NAMALWA (cell line): ENCODE measurements around the gene RAI1.
"Not testable (repeated sequence)": the region's sequence is repeated elsewhere in the genome, so short reads cannot be mapped to it uniquely, and the experiment has no call there.

Experiments
- DNase-seq: peaks from one replicate; pipeline ENCODE4 v3.0.0-alpha.2; 2015; ENCODE audit warnings: low spot score

Gene RAI1

DNA sequence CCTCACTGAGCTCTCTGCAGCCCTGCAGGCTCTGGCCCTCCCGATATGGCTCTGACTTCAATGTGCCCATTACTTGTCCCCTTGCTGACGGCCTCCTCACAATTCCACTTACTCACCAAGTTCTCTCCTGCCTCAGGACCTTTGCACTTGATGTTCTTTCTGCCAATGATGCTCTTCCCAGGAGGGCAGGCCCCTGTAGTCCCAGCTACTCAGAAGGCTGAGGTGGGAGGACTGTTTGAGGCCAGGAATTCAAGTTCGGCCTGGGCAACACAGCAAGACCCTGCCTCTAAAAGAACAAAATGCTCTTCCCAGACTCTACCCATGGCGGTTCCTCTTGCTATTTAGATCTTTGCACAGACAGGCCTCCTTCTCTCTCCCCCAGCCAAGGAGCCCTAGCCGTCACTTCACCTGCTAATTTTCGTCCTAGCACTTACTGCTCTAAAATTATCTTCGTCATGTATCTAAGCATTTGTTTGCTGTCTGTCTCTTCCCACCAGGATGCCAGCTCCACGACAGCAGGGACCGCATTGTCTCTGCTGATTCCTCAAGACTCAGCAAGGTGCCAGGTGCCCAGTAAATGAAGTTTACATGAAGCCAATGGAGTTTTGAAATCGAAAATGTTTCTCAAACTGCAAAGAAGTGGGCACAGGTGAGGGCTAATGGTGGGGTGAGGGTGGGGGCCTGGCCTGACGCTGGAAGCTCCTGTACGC, 626 bp upstream of the RAI1 start:
- no peak for DNase-seq

DNA sequence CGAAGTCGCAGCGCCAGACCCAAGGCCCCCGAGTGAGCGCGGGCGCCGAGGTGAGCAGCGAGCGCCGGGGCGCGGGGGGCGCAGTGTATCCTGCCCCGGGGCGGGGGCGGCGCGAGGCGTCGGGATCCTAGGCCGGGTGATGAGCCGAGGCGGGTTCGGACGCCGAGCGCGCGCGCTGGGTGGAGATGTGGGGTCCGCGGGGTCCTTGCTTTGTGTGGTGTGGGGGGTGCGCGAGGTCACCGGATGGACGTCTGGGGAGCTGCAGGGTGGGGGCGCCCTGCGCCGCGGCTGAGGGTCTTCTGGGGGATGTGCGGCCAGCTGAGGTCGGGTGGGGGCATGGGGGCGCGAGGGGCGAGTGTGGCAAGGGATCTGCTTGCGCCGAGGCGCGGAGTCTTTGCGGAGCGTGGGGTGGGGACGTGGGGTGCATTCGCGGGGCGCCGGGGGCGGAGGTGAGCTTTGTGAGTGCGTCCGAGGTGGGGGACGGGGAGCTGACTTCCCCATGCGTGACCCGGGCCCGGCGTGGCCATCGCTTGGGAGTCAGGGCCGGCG, 560 bp downstream of the RAI1 start:
- DNase-seq = peak; percentile 44

DNA sequence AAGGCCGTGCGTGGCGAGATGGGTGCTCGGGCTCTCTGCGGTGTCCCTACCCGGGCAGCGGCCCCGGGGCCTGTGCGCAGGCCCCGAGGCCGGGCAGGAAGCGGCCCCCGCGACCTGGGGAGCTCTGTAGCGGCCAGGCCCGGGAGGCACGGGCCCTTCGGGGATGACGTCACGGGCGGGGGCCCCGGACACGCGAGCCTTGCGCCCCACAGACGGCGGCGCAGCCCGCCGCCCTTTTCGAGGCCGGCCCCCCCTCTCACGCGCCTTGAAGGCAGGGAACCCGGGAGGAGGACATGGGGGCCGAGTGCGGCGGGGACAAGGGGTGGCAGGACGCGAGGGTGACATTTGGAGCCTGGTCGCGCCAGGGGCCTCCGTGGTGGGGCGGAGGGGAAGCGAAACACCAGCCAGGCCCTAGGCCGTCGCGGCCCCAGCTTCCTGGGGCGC, 1.1 kb downstream of the RAI1 start:
- peak; percentile 52 for DNase-seq

DNA sequence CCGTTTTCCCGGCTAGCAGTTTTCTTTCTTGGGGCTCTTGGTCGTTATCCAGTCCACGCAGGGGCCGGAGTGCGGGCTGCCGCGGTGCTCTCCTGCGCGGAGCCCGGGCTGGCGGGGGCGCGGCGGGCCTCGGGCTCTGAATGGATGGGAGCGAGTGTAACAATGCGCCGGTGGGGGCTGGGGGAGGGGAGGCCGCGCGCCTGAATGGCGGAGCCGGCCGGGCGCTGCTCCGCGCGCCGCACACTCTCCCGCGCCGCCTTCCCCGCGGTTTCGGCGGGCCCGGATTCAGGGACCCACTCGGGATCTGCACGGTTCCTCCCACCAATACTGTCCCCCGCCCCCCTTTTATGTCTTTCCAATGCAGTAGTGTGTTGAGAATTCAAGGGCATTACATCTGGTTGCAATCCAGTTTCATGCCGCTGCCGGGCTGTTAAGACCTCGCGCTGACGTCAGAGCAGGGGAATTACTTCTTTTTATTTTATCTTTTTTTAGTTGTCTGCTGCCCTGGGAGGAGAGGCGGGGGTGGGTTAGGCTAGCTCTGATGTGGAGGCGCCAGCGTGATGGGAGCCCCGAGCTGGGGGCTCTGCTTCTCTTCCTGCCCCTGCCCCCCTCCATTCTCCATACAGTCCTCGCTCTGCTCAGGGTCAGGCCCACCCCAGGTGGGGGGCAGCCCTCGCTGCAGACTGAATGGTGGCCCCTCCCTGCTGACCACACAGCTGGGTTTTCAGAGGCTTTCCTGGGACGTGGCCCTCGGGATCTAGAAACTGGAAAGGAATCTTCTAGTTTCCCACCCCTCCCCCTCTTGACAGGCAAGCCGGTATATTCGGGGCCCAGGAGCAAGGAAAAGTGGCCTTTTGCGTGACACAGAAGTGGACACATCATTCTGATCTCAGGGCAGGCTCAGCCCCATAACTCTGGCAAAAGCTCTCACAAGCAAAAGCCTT, 1.8 kb downstream of the RAI1 start:
- peak; percentile 49 for DNase-seq

DNA sequence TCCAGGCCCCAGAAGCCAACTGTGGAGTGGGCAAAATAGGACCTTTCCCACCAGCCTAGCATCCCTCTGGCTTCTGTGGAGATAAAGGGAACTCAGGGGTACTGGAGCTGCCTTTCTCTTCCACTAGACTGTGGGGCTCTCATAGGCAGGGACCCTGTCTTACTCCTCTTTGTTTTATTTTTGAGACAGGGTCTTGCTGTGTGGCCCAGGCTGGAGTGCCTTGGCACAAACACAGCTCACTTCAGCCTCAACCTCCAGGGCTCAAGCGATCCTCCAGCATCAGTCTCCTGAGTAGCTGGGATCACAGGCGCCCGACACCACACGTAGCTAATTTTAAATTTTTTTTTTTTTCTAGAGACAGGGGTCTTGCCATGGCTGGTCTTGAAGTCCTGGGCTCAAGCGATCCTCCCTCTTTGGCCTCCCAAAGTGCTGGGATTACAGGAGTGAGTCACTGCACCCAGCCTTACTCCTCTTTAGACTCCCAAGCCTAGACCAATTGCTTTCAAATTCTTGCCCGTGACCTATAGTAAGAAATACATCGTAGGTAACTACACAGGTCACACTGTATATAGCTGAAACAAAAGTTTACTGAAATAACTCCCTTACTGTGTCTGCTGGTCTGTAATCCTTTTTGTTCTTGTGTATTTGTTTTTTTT, 2.6 kb downstream of the RAI1 start:
- no peak for DNase-seq

DNA sequence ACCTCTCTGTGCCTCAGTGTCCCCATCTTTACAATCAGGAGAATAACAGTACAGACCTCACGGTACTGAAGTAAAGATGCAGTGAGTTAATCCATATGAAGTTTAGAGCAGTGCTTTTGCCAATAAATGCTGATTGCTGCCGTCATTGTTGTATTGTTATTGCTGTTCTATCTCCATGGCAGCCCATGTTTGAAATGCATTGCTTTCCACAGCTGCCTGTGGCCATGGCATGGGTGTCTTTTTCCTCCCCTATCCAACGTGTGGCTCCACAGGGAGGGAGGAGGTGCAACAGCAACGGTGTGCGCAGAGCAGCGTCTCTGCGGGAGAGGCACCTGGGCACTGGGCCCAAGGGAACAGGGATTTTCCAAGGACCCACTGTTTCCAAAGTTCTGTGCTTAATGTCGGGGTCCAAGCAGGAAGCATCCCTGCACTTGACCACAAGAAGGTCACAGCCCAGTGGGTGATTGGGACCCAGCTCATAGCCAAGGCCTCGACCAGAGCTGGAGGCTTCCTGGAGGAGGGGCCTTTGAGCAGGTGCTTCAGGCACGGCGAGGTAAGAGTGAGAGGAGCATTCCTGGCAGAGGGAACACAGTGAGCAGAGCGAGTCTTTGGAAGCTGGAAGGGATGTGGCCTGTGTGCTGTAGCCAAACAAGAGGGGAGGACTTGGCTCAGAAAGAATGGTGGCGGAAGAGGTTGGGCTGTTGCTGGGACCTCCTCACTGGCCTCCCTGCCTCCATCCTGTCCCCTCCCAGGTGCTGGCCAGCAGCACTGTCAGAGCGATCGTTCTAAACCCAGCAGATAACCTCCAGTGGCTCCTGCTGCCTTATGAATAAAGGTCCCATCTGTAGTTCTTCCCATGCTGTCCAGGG, 3.9 kb downstream of the RAI1 start:
- peak; percentile 26 for DNase-seq

DNA sequence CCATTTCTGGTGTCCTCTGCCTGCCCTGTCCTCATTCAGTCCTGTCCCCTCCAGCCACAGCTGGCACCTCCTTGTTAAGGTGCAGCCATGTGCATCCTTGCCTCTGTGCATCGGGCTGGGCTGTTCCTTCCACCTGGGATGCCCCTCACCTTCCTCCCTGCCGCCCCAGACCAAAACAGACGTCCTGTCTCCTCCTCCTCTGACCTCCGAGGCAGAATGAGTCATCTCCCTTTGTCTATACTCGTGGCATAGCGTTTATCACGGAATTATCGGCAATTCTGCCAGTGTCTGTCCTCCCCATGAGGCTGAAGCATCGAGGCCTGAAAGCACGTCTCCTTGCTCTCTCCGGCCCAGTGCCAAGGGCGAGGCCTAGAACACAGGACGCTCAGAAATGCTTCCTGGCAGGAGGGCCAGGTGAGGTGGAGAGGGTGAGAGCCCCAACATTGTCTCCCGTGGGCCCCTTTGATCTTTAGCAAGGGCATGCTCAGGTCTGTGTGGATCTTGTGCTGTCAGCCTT, 4.6 kb downstream of the RAI1 start:
- DNase-seq = no peak

DNA sequence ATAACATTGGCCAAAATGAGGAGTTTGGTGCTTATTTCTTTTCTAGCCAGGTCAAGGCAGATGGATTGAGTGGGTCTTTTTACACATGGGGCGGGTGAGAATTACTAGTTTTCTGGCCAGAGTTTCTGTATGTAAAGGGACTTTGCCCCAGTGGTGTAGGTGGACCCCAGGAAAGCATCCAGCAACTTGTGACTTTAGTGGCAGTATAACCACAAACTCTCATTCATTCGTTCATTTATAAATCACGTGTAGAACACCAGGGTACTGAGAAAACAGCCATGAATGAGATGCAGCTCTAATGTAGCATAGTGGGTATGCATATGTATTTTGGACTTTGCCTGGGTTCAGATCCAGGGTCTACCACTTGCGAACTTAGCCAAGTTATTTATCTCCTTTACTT, 8.1 kb downstream of the RAI1 start:
- no peak for DNase-seq

DNA sequence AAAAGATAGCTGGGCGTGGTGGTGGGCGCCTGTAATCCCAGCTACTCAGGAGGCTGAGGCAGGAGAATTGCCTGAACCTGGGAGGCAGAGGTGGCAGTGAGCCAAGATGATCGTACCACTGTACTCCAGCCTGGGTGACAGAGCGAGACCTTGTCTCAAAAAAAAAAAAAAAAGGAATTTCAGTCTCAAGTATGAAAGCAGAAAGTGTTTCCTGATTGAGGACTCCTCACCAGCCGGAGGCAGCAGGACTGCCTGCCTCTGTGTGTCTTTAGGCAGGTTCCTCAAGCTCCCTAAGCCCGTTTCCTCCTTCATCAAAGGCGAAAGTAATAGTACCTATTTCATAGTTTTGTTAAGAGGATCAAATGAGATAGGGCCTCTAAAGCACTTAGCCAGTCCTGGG, 9.0 kb downstream of the RAI1 start:
- DNase-seq = not testable (repeated sequence)

DNA sequence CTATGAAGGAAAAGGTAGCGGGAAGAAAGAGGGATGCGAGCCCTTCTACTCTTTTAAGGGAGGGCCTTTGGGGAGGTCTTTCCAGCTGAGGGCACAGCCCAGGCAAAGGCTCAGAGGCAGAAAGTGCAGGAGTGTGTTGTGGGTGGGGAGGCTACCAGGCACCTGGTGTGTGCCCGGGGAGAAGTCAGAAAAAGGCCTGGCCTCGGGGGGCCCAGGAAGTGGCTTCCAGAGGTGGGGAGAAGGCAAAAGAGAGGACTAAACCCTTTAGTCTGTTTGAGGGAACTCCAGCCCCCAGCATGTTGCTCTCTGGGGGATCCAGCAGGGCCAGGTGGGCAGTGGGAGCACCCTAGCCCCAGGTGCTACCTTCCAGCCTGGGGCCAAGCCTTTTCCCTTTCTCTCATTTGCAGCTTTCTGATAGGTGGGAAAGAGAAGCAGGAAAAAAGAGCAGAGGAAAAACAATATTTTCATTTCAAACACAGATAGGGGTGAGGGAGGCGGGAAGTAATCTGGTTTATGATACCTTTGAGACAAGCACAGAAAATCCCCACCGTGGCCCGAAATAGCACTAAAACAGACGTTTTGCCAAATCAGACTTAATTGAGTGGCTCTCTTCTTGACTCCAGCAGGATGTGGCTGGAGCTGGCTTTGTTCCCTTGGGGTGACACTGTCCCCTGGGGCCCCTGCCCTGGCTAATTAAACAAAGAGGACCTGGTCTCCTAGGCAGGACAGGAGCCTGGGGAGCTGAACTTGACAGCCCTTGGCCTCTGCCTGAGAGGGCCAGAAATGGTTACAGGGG, 10.4 kb downstream of the RAI1 start:
- DNase-seq = peak; percentile 26

DNA sequence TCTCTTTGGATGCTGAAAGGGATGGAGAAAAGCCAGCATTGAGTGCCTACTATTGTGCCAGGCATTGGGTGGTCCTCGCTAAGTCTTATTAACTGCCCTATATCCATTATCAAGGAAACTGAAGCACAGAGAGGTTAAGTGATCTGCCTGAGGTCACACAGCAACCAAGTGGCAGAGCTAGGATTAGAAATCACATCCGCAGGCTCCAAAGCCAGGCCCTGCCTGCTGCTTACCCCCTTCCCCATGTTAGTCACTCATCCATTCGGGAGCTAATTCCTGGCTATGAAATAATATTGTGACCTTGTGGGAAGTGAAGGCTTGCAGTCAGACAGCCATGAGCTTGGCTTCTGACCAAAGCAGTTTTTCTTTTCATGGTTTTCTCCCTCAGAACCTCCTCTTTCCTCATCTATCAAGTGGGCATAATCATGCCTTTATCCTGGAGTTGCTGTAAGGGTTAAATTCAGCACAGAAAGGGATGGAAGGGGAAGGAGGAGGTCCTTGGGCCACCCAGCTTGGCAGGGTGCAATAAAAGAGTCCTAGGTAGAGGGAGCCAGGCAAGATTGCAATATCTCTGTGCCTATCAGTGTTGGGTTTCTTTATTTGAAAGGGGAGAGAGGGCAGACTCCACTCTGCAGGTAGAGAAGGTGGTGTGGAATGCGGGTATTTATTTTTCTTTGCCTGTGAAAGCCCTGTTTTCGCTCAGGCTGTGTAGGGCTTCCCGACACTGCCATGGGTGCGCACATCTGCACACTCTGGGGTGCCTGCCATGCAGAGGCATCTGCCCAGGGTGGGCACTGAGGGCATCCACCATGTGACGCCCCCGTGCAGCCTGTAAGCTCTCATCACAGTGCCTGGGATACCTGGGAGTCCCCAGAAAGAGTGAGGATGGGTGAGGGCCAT, 11.3 kb downstream of the RAI1 start:
- DNase-seq = no peak

DNA sequence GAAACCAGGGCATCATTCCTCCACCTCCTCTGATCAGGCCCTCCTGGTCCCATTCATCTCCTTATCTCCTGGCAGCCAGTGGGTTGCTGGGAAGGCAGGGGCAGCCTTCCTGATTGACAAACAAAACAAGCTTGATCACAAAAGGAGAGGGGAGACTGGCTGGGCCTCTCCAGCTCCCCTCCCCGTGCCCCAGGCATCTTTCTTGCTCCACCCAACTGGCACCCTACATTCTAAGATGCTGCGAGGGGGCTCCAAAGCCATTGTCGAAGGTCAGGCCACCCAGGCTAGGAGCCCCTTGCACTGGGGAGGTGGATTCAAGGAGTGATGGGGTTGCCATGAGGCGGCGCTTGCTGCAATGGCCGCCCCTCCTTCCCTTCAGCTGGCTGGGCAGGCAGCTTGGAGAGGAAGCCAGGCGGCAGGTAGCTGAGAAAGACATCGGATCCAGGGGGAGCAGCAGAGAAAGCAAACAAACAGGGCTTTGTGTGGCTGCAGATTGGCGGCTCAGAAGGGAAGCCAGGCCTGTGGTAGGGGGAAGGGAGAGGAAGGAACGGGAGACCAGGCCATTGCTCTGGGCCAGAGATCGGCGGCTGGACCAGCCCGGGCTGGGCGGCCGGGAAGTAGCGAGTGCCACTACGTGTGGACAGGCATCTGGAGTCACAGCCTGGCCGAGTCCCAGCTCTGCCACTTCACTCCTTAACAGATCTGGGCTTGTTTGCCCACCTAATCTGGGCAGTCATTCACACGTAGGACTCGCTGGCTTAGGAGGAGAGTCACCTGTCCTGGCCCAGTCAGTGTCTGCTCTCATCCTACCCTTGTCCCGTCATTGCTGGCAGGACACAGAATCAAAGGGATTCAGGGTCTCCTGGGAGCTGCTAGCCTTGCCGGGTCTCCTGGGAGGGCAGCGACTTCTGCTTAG, 12.3 kb downstream of the RAI1 start:
- no peak for DNase-seq

DNA sequence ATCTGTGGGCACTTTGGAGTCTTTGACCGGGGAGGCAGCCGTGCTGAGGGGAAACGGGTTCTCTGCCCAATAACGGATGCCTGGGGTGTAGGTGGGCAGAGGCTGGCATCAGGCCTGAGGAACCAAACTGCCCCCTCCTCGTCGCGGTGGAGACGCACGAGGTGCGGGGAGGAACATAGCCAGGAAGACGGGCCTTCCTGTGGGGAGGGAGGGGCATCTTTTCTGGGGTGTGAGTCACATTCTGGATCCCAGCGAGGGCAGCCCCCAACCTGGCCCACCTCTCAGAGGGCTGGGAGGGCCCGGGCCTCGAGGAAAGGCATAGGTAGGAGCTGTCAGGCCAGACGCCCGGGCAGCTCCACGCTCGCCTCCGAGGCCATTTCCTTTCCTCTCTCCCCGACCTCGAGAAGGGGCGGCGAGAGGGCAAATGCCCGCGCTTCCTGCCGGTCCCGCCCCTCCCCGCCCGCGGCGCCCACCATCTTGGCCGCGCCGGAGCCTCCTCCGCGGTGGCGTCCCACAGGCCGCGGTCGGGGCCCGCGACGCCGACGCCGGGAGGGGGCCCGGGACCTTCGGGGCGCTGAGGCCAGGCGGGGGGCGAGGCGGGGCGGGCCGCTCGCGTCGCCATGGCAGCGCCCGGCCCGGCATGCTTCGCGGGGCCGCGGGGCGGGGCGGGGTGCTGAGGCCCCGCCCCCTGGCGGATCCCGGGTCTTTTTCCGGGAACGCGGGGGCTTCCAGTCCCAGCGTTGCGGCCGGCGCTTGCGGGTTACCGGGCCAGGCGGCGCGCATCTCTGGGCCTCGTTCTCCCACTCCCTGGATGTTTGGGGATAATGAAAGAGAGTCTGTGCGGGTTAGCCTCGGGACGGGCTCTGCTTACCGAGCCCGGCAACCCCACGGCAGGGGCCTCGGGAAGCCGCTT, 13.2 kb downstream of the RAI1 start:
- DNase-seq = peak; percentile 46

DNA sequence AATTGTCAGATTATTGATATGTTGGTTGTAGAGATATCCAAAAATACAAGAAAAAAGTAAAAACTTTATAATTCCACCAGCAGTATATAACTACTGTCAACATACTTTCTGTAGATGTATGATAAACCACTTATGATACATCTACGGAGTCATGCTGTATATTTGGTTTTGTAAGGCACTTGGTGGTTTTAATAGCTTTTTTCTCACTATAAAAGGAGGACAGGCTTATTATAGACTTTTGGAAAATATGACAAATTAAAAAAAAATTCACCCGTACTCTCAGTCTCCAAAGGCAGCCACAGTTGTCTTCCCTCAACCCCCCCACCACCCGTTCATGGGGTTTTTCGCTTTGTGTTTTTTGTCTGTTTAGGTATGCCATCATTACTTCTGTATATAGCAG, 14.8 kb downstream of the RAI1 start:
- DNase-seq = no peak

DNA sequence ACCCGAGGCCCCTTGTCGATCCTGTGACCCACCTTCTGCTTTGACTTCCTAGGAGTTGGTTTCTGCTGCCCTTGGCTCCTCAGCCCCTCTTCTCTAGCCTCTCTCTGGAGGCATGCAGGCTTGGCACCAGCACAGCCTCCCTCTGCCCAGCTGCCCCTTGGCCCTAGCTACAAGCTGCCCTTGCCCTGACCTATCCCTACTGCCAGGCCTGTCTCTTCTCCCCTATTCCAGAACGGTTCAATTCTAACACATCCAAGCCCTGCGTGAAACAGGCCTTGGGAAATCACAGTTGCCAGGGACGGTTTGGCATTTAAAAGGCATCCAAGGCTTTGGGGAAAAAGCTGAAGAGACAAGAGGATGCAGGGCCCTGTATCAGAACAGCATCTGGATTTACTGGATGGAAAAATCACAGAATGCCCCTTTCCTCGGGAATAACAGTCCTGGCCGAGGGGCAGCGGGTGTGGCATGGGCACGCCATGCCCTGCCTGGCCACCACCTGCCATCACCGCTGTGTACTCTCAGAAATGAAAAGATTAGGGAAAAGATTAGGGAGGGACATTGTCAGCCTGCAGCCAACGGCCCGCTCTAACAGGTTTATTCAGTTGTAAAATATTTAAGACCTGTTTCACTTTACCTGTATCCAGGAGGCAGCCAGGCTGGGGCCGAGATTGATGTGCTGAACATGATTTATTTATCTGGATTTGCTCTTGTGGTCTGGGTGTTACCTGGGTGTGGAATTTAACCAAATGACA, 15.8 kb downstream of the RAI1 start:
- DNase-seq = no peak

DNA sequence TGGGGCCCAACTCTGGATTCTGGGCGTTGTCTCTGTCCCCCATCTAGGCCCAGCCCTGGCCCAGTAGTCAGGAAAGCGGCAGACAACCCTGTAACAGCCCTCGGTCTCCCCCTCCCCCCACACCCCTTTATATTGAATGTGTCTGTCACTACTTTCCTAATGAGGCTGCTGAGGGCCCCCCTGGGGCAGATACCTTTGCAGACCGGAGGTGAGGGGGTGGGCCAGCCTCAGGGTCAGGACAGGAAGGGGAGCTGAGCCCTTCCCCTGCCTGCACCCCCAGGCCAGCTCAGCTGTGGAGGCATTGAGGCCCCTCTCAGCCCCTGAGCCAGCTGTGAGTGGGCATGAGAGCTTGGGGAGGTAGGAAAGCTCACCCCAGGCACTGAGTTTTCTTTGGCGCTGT, 17.1 kb downstream of the RAI1 start:
- DNase-seq = no peak
